MCF 10A (cell line): Measurements from ENCODE around the gene LMO7. TPM values are rescaled to one million over a fixed set of nuclear protein-coding genes. Genes with fewer than 3 reads are reported as not detected.
A peak's percentile ranks its signal among the peaks of the same experiment; 100 is the strongest.

Experiments used
- BruUV-seq: library from RNA; stranded (reverse); fragments of 400-500 nt; replicated peaks from 2 replicates; lab custom pipeline; 2021; lab: Mats Ljungman, UMichigan
- CTCF ChIA-PET: fragments of 300-600 bp; sonication (Branson Sonifier 250); formaldehyde crosslinking; extraction: SDS; loops from one replicate; lab custom pipeline; 2021; ENCODE audit warnings: antibody characterized with exemption, inconsistent platforms; lab: Yijun Ruan, JAX
- POLR2A ChIA-PET: fragments of 300-600, 350-650 bp; sonication (Branson Sonifier 250); formaldehyde crosslinking; extraction: SDS; loops from one replicate; lab custom pipeline; 2020; ENCODE audit warnings: antibody characterized with exemption, inconsistent platforms; lab: Yijun Ruan, JAX
- DNase-seq: peaks from one replicate; pipeline ENCODE4 v3.0.0-alpha.2; 2018; ENCODE audit not compliant: unreplicated experiment
- H3K27ac Mint-ChIP-seq: one replicate; pipeline ENCODE4 v1.8.0; 2022; ENCODE audit warnings: mild to moderate bottlenecking, low read depth, mixed read lengths; ENCODE audit not compliant: unreplicated experiment
- H3K27me3 Mint-ChIP-seq: one replicate; pipeline ENCODE4 v1.8.0; 2022; ENCODE audit warnings: mixed read lengths; ENCODE audit not compliant: insufficient read depth, unreplicated experiment
- H3K36me3 Mint-ChIP-seq: one replicate; pipeline ENCODE4 v1.8.0; 2022; ENCODE audit warnings: mild to moderate bottlenecking, moderate library complexity, mixed read lengths; ENCODE audit not compliant: insufficient read depth, unreplicated experiment
- H3K4me1 Mint-ChIP-seq: one replicate; pipeline ENCODE4 v1.8.0; 2022; ENCODE audit warnings: mixed read lengths; ENCODE audit not compliant: insufficient read depth, unreplicated experiment
- H3K4me3 Mint-ChIP-seq: one replicate; pipeline ENCODE4 v1.8.0; 2022; ENCODE audit warnings: mild to moderate bottlenecking, moderate library complexity, mixed read lengths; ENCODE audit not compliant: unreplicated experiment
- H3K9me3 Mint-ChIP-seq: one replicate; pipeline ENCODE4 v1.8.0; 2022; ENCODE audit warnings: mixed read lengths; ENCODE audit not compliant: unreplicated experiment
- intact Hi-C: fragments of 100-400 bp; cut with micrococcal nuclease; formaldehyde crosslinking; loops from 2 replicates; pipeline ENCODE4 v1.14.1; 2022
- total RNA-seq: library from RNA; stranded (reverse); gene quantifications from 2 replicates; pipeline ENCODE4 v1.2.3, GENCODE V29; 2022
- TF ChIP-seq, protein P1 (sequence below): fragments of 200-600 bp; IDR thresholded peaks from one replicate; pipeline ENCODE4 v1.8.0; 2022; ENCODE audit warnings: antibody characterized with exemption, mild to moderate bottlenecking; ENCODE audit not compliant: unreplicated experiment

LMO7 gene
- total RNA-seq, 1 experiment from 2014 or later: 30.8 TPM

- intact Hi-C loops: no loop called here
- no peak for DNase-seq
- ChIA-PET CTCF (no interaction called here), POLR2A (no interaction called here)
- H3K4me1 Mint-ChIP-seq: no peaks in the 10 kb centered on the region
- H3K36me3 Mint-ChIP-seq: peaks cover 36% of the 10 kb centered on the region
- H3K27me3 Mint-ChIP-seq: no peaks in the 10 kb centered on the region
- H3K27ac Mint-ChIP-seq: peak overlapping the region; percentile 9
- TF ChIP-seq, protein P1, sequence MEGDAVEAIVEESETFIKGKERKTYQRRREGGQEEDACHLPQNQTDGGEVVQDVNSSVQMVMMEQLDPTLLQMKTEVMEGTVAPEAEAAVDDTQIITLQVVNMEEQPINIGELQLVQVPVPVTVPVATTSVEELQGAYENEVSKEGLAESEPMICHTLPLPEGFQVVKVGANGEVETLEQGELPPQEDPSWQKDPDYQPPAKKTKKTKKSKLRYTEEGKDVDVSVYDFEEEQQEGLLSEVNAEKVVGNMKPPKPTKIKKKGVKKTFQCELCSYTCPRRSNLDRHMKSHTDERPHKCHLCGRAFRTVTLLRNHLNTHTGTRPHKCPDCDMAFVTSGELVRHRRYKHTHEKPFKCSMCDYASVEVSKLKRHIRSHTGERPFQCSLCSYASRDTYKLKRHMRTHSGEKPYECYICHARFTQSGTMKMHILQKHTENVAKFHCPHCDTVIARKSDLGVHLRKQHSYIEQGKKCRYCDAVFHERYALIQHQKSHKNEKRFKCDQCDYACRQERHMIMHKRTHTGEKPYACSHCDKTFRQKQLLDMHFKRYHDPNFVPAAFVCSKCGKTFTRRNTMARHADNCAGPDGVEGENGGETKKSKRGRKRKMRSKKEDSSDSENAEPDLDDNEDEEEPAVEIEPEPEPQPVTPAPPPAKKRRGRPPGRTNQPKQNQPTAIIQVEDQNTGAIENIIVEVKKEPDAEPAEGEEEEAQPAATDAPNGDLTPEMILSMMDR: no peak
- BruUV-seq: no TSS peak
- H3K4me3 Mint-ChIP-seq: no peak overlapping the region
- H3K9me3 Mint-ChIP-seq: no peaks in the 10 kb centered on the region
Observed at GRCh38 chr13:75628801-75629200, 7.3 kb upstream of the LMO7 start.

- no peak overlapping the region for H3K27ac Mint-ChIP-seq
- no peaks in the 10 kb centered on the region for H3K9me3 Mint-ChIP-seq
- CTCF ChIA-PET: interaction anchor here (0.7 kb wide), 1 partner anchor 564 kb away, joined by 3 read pairs; no protein-coding TSS in a partner anchor
- TF ChIP-seq, protein P1: no peak
- H3K36me3 Mint-ChIP-seq: peaks cover under 1% of the 10 kb centered on the region
- intact Hi-C loops: no loop called here
- H3K4me1 Mint-ChIP-seq: no peaks in the 10 kb centered on the region
- POLR2A ChIA-PET: no interaction called here
- H3K4me3 Mint-ChIP-seq: no peak overlapping the region
- no TSS peak for BruUV-seq
- DNase-seq: no peak
- H3K27me3 Mint-ChIP-seq: no peaks in the 10 kb centered on the region
Observed at GRCh38 chr13:75633285-75633684, 2.8 kb upstream of the LMO7 start.

DNA sequence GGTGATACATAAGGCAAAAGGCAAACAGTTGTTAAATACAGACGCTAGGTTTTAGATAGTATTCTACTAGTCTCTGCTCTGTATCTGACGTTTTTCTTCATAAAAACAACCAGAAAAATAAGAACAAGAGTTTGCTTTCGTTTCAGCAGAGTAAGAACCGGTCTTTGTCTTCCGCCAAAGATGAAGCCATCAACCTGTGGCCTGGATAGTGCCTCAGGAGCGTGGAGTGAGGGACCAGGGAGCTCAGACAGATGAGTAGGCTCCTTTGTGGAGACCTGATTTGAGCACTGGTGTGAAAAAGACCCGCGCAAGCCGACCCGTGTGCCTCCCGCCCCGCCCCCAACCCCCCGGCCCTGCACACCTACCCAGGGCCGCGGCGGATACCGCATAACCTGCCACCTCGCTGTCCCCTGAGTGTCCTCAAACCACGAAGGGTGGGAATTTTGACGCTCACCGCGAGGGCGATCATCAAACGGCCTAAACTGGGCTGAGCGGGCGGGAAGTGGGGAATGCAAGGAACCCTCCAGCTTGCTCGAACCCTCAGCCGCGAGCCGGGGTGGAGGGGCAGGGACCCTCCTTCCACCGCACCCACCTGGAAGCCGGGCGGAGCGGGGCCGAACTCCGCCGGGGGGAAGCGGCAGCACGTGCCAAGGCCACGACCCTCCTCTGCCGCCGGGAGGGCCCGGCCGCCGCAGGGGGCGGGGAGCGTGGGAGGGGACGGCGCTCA is 866 bp upstream of the LMO7 start:
- BruUV-seq: no TSS peak
- no peaks in the 10 kb centered on the region for H3K36me3 Mint-ChIP-seq
- ChIA-PET CTCF (interaction anchor here (1.2 kb wide), 1 partner anchor 20 kb away, joined by 3 read pairs; no protein-coding TSS in a partner anchor), POLR2A (interaction anchor here (0.8 to 1.1 kb wide), 2 partner anchors 40 kb away, joined by 3 to 4 read pairs; no protein-coding TSS in a partner anchor)
- no peak for DNase-seq
- no peaks in the 10 kb centered on the region for H3K9me3 Mint-ChIP-seq
- H3K4me3 Mint-ChIP-seq: peak overlapping the region; percentile 68
- intact Hi-C loops: no loop called here
- TF ChIP-seq, protein P1: no peak
- H3K27ac Mint-ChIP-seq: no peak overlapping the region
- no peaks in the 10 kb centered on the region for H3K27me3 Mint-ChIP-seq
- H3K4me1 Mint-ChIP-seq: no peaks in the 10 kb centered on the region

- peak; percentile 24 for DNase-seq
- POLR2A ChIA-PET: no interaction called here
- TF ChIP-seq, protein P1: no peak
- no peaks in the 10 kb centered on the region for H3K9me3 Mint-ChIP-seq
- no peak overlapping the region for H3K27ac Mint-ChIP-seq
- intact Hi-C loops: no loop called here
- BruUV-seq: no TSS peak
- H3K4me3 Mint-ChIP-seq: peak overlapping the region; percentile 68
- CTCF ChIA-PET: no interaction called here
- no peaks in the 10 kb centered on the region for H3K4me1 Mint-ChIP-seq
- peaks cover 3% of the 10 kb centered on the region for H3K36me3 Mint-ChIP-seq
- H3K27me3 Mint-ChIP-seq: no peaks in the 10 kb centered on the region
Observed at GRCh38 chr13:75636436-75637180, 478 bp downstream of the LMO7 start.
